Breast epithelium (tissue), 3 donors: Measurements from ENCODE around the gene CD320.

Experiments
- CTCF ChIP-seq, 3 donors: fragments of 450-650 bp; IDR thresholded peaks; one replicate each; pipeline ENCODE4 v1.5.1; 2016 to 2017; ENCODE audit warnings: antibody characterized with exemption in 3 of 3, mild to moderate bottlenecking in 3 of 3, moderate library complexity in 3 of 3
- POLR2A ChIP-seq: fragments of 450-650 bp; IDR thresholded peaks from one replicate; pipeline ENCODE4 v1.6.1; 2016; ENCODE audit warnings: antibody characterized with exemption, mild to moderate bottlenecking, moderate library complexity

- TF ChIP-seq CTCF (IDR thresholded peaks at IDR 0.05), result no peak
- no peak for TF ChIP-seq POLR2A
Measured at GRCh38 chr19:8324186-8325050, 16.3 kb upstream of the CD320 start.
